ENCODE results near the gene MEST.

GRCh38 chr7:130486114-130486953 is 5.6 kb upstream of the MEST start:
- TF ChIP-seq, protein P1, sequence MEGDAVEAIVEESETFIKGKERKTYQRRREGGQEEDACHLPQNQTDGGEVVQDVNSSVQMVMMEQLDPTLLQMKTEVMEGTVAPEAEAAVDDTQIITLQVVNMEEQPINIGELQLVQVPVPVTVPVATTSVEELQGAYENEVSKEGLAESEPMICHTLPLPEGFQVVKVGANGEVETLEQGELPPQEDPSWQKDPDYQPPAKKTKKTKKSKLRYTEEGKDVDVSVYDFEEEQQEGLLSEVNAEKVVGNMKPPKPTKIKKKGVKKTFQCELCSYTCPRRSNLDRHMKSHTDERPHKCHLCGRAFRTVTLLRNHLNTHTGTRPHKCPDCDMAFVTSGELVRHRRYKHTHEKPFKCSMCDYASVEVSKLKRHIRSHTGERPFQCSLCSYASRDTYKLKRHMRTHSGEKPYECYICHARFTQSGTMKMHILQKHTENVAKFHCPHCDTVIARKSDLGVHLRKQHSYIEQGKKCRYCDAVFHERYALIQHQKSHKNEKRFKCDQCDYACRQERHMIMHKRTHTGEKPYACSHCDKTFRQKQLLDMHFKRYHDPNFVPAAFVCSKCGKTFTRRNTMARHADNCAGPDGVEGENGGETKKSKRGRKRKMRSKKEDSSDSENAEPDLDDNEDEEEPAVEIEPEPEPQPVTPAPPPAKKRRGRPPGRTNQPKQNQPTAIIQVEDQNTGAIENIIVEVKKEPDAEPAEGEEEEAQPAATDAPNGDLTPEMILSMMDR (IDR thresholded peaks at IDR 0.05), result peak; percentile 93
- TF ChIP-seq EZH2 (IDR thresholded peaks at IDR 0.05; ENCODE audit: borderline replicate concordance, insufficient read depth, low read depth, low read length, poor library complexity, severe bottlenecking), result no peak

Measured in B cell (primary cell).